Measurements from ENCODE around the gene LACTBL1.

The LACTBL1 gene

GRCh38 chr1:22913421-22914141 is 59.1 kb downstream of the LACTBL1 start:
- DNase-seq (ENCODE audit: low spot score) = no peak

- no peak for DNase-seq (ENCODE audit: low spot score)
These were observed 60.4 kb downstream of the LACTBL1 start for GRCh38 chr1:22912311-22912710.

GRCh38 chr1:22910986-22911651 is 61.5 kb downstream of the LACTBL1 start:
- DNase-seq (ENCODE audit: low spot score) = no peak

GRCh38 chr1:22910286-22910685 is 62.4 kb downstream of the LACTBL1 start:
- no peak for DNase-seq (ENCODE audit: low spot score)

- no peak for DNase-seq (ENCODE audit: low spot score)
These were observed 63.7 kb downstream of the LACTBL1 start for GRCh38 chr1:22908880-22909426.

- no peak for DNase-seq (ENCODE audit: low spot score)
These were observed 65.1 kb downstream of the LACTBL1 start for GRCh38 chr1:22907528-22907927.

- DNase-seq (ENCODE audit: low spot score) = no peak
These were observed 65.7 kb downstream of the LACTBL1 start for GRCh38 chr1:22906968-22907367.

- DNase-seq (ENCODE audit: low spot score) = no peak
These were observed 69.6 kb downstream of the LACTBL1 start for GRCh38 chr1:22903113-22903512.

All from hepatic stellate cell (primary cell).